Esophagus muscularis mucosa (tissue), 3 donors: Measurements from ENCODE around the gene PPP6R2.

ENCODE experiments used
- CTCF ChIP-seq, 3 experiments: fragments of 200-600 bp in 2 of 3; fragments of 450-650 bp in 1 of 3; sonication (generic) in 2 of 3; IDR thresholded peaks; one replicate each; pipeline ENCODE4 v1.5.1; 2017 to 2019; ENCODE audit warnings: antibody characterized with exemption in 3 of 3, mild to moderate bottlenecking in 2 of 3, moderate library complexity in 1 of 3
- POLR2A ChIP-seq: fragments of 450-650 bp; IDR thresholded peaks from one replicate; pipeline ENCODE4 v1.6.1; 2017; ENCODE audit warnings: antibody characterized with exemption, moderate library complexity, mild to moderate bottlenecking, low read depth

- no peak for TF ChIP-seq POLR2A
- TF ChIP-seq CTCF (IDR thresholded peaks at IDR 0.05): no peak
Observed at GRCh38 chr22:50488006-50488677, 145.0 kb downstream of the PPP6R2 start.
